ENCODE data around the gene SCO2.

SCO2 gene

DNA sequence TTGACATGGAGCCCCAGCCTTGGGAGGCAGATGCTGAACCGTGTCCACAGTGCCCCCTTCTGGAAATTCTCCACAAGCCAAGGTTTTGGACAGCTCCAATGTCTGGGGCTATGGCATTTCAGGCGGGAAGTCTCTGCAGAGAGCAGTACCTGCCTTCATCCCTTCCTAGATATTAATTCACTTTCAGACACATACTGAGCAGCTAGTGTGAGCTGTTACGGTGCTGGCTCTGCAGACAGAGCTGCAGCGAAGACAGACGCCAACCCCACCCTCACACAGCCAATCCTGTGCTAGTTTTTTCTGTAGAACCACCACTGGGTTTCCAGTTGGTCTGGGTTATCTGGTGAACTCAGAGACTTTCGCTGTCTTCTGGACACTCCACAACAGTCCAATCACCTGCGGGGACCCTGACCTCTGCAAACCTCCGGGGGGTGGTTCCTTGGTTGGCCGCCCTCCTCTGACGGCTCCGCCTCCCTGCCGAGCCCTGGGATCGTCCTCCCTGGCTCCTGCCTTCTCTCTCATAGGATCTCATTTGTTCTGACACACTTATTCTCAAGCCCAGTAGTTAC, 27.0 kb downstream of the SCO2 start (continued):
- TF ChIP-seq, protein P1, sequence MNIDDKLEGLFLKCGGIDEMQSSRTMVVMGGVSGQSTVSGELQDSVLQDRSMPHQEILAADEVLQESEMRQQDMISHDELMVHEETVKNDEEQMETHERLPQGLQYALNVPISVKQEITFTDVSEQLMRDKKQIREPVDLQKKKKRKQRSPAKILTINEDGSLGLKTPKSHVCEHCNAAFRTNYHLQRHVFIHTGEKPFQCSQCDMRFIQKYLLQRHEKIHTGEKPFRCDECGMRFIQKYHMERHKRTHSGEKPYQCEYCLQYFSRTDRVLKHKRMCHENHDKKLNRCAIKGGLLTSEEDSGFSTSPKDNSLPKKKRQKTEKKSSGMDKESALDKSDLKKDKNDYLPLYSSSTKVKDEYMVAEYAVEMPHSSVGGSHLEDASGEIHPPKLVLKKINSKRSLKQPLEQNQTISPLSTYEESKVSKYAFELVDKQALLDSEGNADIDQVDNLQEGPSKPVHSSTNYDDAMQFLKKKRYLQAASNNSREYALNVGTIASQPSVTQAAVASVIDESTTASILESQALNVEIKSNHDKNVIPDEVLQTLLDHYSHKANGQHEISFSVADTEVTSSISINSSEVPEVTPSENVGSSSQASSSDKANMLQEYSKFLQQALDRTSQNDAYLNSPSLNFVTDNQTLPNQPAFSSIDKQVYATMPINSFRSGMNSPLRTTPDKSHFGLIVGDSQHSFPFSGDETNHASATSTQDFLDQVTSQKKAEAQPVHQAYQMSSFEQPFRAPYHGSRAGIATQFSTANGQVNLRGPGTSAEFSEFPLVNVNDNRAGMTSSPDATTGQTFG (tag by site-specific recombination; IDR thresholded peaks at IDR 0.05; ENCODE audit: borderline replicate concordance): no peak
- TF ChIP-seq ZSCAN30 (tag by site-specific recombination; IDR thresholded peaks at IDR 0.05) (no peak), ZBTB7A (tag by site-specific recombination; IDR thresholded peaks at IDR 0.05; ENCODE audit: low read depth) (no peak), PRDM1 (tag by site-specific recombination; IDR thresholded peaks at IDR 0.05) (peak; percentile 38; the same call in 1 of the 2 replicates), ZNF404 (tag by site-specific recombination; IDR thresholded peaks at IDR 0.05) (no peak), ZBTB17 (tag by site-specific recombination; IDR thresholded peaks at IDR 0.05) (peak; percentile 86), ZNF146 (tag by site-specific recombination; IDR thresholded peaks at IDR 0.05) (no peak), ZNF174 (tag by site-specific recombination; IDR thresholded peaks at IDR 0.05) (no peak), ZFP37 (tag by site-specific recombination; IDR thresholded peaks at IDR 0.05) (no peak), ZSCAN16 (tag by site-specific recombination; IDR thresholded peaks at IDR 0.05) (no peak), ZNF341 (tag by site-specific recombination; IDR thresholded peaks at IDR 0.05; ENCODE audit: low read depth) (peak; percentile 78), ZNF843 (tag by site-specific recombination; IDR thresholded peaks at IDR 0.05) (no peak), ZNF548 (tag by site-specific recombination; IDR thresholded peaks at IDR 0.05) (no peak), HOXD13 (CRISPR knock-in tag; IDR thresholded peaks at IDR 0.05; ENCODE audit: borderline replicate concordance) (no peak), ZNF416 (tag by site-specific recombination; IDR thresholded peaks at IDR 0.05) (no peak), HOXC10 (CRISPR knock-in tag; IDR thresholded peaks at IDR 0.05) (no peak), RBAK (tag by site-specific recombination; IDR thresholded peaks at IDR 0.05) (no peak), ZBTB1 (tag by site-specific recombination; IDR thresholded peaks at IDR 0.05) (no peak), WT1 (tag by site-specific recombination; IDR thresholded peaks at IDR 0.05) (no peak), ZNF621 (tag by site-specific recombination; IDR thresholded peaks at IDR 0.05) (no peak), KLF9 (tag by site-specific recombination; IDR thresholded peaks at IDR 0.05; ENCODE audit: low read depth) (no peak)
- TF ChIP-seq, protein P2, sequence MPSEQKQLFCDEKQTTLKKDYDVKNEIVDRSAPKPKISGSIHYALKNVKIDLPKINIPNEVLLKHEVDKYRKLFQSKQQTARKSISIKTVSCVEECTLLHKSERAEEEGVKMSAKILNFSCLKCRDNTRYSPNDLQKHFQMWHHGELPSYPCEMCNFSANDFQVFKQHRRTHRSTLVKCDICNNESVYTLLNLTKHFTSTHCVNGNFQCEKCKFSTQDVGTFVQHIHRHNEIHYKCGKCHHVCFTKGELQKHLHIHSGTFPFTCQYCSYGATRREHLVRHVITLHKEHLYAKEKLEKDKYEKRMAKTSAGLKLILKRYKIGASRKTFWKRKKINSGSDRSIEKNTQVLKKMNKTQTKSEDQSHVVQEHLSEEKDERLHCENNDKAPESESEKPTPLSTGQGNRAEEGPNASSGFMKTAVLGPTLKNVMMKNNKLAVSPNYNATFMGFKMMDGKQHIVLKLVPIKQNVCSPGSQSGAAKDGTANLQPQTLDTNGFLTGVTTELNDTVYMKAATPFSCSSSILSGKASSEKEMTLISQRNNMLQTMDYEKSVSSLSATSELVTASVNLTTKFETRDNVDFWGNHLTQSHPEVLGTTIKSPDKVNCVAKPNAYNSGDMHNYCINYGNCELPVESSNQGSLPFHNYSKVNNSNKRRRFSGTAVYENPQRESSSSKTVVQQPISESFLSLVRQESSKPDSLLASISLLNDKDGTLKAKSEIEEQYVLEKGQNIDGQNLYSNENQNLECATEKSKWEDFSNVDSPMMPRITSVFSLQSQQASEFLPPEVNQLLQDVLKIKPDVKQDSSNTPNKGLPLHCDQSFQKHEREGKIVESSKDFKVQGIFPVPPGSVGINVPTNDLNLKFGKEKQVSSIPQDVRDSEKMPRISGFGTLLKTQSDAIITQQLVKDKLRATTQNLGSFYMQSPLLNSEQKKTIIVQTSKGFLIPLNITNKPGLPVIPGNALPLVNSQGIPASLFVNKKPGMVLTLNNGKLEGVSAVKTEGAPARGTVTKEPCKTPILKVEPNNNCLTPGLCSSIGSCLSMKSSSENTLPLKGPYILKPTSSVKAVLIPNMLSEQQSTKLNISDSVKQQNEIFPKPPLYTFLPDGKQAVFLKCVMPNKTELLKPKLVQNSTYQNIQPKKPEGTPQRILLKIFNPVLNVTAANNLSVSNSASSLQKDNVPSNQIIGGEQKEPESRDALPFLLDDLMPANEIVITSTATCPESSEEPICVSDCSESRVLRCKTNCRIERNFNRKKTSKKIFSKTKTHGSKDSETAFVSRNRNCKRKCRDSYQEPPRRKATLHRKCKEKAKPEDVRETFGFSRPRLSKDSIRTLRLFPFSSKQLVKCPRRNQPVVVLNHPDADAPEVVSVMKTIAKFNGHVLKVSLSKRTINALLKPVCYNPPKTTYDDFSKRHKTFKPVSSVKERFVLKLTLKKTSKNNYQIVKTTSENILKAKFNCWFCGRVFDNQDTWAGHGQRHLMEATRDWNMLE (tag by site-specific recombination; conservative IDR thresholded peaks at IDR 0.05; ENCODE audit: low read depth): no peak
- TF ChIP-seq, protein P3, sequence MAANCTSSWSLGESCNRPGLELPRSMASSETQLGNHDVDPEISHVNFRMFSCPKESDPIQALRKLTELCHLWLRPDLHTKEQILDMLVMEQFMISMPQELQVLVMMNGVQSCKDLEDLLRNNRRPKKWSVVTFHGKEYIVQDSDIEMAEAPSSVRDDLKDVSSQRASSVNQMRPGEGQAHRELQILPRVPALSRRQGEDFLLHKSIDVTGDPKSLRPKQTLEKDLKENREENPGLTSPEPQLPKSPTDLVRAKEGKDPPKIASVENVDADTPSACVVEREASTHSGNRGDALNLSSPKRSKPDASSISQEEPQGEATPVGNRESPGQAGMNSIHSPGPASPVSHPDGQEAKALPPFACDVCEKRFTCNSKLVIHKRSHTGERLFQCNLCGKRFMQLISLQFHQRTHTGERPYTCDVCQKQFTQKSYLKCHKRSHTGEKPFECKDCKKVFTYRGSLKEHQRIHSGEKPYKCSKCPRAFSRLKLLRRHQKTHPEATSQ (tag by site-specific recombination; IDR thresholded peaks at IDR 0.05): no peak
- TF ChIP-seq, protein P4, sequence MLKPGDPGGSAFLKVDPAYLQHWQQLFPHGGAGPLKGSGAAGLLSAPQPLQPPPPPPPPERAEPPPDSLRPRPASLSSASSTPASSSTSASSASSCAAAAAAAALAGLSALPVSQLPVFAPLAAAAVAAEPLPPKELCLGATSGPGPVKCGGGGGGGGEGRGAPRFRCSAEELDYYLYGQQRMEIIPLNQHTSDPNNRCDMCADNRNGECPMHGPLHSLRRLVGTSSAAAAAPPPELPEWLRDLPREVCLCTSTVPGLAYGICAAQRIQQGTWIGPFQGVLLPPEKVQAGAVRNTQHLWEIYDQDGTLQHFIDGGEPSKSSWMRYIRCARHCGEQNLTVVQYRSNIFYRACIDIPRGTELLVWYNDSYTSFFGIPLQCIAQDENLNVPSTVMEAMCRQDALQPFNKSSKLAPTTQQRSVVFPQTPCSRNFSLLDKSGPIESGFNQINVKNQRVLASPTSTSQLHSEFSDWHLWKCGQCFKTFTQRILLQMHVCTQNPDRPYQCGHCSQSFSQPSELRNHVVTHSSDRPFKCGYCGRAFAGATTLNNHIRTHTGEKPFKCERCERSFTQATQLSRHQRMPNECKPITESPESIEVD (tag by site-specific recombination; IDR thresholded peaks at IDR 0.05): no peak
- TF ChIP-seq, protein P5, sequence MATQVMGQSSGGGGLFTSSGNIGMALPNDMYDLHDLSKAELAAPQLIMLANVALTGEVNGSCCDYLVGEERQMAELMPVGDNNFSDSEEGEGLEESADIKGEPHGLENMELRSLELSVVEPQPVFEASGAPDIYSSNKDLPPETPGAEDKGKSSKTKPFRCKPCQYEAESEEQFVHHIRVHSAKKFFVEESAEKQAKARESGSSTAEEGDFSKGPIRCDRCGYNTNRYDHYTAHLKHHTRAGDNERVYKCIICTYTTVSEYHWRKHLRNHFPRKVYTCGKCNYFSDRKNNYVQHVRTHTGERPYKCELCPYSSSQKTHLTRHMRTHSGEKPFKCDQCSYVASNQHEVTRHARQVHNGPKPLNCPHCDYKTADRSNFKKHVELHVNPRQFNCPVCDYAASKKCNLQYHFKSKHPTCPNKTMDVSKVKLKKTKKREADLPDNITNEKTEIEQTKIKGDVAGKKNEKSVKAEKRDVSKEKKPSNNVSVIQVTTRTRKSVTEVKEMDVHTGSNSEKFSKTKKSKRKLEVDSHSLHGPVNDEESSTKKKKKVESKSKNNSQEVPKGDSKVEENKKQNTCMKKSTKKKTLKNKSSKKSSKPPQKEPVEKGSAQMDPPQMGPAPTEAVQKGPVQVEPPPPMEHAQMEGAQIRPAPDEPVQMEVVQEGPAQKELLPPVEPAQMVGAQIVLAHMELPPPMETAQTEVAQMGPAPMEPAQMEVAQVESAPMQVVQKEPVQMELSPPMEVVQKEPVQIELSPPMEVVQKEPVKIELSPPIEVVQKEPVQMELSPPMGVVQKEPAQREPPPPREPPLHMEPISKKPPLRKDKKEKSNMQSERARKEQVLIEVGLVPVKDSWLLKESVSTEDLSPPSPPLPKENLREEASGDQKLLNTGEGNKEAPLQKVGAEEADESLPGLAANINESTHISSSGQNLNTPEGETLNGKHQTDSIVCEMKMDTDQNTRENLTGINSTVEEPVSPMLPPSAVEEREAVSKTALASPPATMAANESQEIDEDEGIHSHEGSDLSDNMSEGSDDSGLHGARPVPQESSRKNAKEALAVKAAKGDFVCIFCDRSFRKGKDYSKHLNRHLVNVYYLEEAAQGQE (tag by site-specific recombination; IDR thresholded peaks at IDR 0.05): peak; percentile 95
- TF ChIP-seq, protein P6, sequence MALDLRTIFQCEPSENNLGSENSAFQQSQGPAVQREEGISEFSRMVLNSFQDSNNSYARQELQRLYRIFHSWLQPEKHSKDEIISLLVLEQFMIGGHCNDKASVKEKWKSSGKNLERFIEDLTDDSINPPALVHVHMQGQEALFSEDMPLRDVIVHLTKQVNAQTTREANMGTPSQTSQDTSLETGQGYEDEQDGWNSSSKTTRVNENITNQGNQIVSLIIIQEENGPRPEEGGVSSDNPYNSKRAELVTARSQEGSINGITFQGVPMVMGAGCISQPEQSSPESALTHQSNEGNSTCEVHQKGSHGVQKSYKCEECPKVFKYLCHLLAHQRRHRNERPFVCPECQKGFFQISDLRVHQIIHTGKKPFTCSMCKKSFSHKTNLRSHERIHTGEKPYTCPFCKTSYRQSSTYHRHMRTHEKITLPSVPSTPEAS (tag by site-specific recombination; IDR thresholded peaks at IDR 0.05): no peak
